GM12874 (cell line): ENCODE measurements around the gene SPPL2B.

ENCODE experiments used
- CTCF ChIP-seq: IDR thresholded peaks from 2 replicates; pipeline ENCODE4 v1.5.1; 2011; ENCODE audit warnings: low read depth, mild to moderate bottlenecking, control low read depth, low read length, moderate library complexity; ENCODE audit not compliant: insufficient read depth

SPPL2B gene

GRCh38 chr19:2392366-2392765 lies 63.9 kb downstream of the SPPL2B start:
- no peak for TF ChIP-seq CTCF

- no peak for TF ChIP-seq CTCF
These were observed 65.6 kb downstream of the SPPL2B start for GRCh38 chr19:2394054-2394441.

GRCh38 chr19:2394442-2395292 lies 66.2 kb downstream of the SPPL2B start:
- TF ChIP-seq CTCF = no peak

- TF ChIP-seq CTCF = no peak
These were observed 70.3 kb downstream of the SPPL2B start for GRCh38 chr19:2398735-2399305.

GRCh38 chr19:2399582-2399981 lies 71.1 kb downstream of the SPPL2B start:
- TF ChIP-seq CTCF = no peak
